GM12801 (cell line): ENCODE data around the gene NEGR1.

Experiments used
- CTCF ChIP-seq: IDR thresholded peaks from one replicate; pipeline ENCODE4 v1.5.1; 2011; ENCODE audit warnings: control low read depth; ENCODE audit not compliant: insufficient read length; ENCODE audit errors: extremely low read depth

The NEGR1 gene

GRCh38 chr1:72282271-72283021 is at the start of gene NEGR1:
TSS of gene NEGR1 (minus strand) at chr1:72282539.
- TF ChIP-seq CTCF = no peak

- TF ChIP-seq CTCF = no peak
Observed at GRCh38 chr1:72326494-72326893, 44.2 kb upstream of the NEGR1 start.

- no peak for TF ChIP-seq CTCF
Observed at GRCh38 chr1:72324451-72324850, 42.1 kb upstream of the NEGR1 start.

- no peak for TF ChIP-seq CTCF
Observed at GRCh38 chr1:72322910-72323309, 40.6 kb upstream of the NEGR1 start.

GRCh38 chr1:72296501-72296900 is 14.2 kb upstream of the NEGR1 start:
- TF ChIP-seq CTCF = no peak

- no peak for TF ChIP-seq CTCF
Observed at GRCh38 chr1:72288886-72289285, 6.5 kb upstream of the NEGR1 start.

- no peak for TF ChIP-seq CTCF
Observed at GRCh38 chr1:72286401-72286800, 4.1 kb upstream of the NEGR1 start.
